D721Med (cell line): Measurements from ENCODE around the gene NUP188.

Experiments
- DNase-seq: peaks from one replicate; pipeline ENCODE4 v3.0.0; 2011; ENCODE audit warnings: low spot score; ENCODE audit not compliant: insufficient read length
- FAIRE-seq: peaks from 2 replicates; lab custom pipeline; 2011; peaks lifted over from hg19 to GRCh38; lab: Jason Lieb, UNC
- TF ChIP-seq, protein P1 (sequence below): IDR thresholded peaks from 2 replicates; pipeline ENCODE4 v1.5.1; 2012; ENCODE audit warnings: mild to moderate bottlenecking, control low read depth; ENCODE audit not compliant: insufficient read depth; ENCODE audit errors: missing control alignments

The NUP188 gene

DNA sequence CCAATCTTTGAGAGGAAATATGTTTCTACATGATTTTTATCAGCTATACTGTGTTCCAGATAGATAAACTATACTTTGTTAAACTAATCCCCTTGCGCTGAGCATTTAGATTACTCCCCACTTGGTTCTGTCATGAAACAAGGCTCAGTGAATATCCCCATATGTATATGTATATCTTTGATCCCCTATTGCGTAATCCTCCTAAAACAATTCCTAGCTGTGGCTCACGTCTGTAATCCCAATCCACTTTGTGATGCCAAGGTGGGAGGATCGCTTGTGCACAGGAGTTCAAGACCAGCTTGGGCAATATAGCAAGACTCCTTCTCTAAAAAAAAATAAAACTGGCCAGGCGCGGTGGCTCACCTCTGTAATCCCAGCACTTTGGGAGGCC, 24.0 kb upstream of the NUP188 start:
- TF ChIP-seq, protein P1, sequence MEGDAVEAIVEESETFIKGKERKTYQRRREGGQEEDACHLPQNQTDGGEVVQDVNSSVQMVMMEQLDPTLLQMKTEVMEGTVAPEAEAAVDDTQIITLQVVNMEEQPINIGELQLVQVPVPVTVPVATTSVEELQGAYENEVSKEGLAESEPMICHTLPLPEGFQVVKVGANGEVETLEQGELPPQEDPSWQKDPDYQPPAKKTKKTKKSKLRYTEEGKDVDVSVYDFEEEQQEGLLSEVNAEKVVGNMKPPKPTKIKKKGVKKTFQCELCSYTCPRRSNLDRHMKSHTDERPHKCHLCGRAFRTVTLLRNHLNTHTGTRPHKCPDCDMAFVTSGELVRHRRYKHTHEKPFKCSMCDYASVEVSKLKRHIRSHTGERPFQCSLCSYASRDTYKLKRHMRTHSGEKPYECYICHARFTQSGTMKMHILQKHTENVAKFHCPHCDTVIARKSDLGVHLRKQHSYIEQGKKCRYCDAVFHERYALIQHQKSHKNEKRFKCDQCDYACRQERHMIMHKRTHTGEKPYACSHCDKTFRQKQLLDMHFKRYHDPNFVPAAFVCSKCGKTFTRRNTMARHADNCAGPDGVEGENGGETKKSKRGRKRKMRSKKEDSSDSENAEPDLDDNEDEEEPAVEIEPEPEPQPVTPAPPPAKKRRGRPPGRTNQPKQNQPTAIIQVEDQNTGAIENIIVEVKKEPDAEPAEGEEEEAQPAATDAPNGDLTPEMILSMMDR: no peak
- no peak for FAIRE-seq
- no peak for DNase-seq

DNA sequence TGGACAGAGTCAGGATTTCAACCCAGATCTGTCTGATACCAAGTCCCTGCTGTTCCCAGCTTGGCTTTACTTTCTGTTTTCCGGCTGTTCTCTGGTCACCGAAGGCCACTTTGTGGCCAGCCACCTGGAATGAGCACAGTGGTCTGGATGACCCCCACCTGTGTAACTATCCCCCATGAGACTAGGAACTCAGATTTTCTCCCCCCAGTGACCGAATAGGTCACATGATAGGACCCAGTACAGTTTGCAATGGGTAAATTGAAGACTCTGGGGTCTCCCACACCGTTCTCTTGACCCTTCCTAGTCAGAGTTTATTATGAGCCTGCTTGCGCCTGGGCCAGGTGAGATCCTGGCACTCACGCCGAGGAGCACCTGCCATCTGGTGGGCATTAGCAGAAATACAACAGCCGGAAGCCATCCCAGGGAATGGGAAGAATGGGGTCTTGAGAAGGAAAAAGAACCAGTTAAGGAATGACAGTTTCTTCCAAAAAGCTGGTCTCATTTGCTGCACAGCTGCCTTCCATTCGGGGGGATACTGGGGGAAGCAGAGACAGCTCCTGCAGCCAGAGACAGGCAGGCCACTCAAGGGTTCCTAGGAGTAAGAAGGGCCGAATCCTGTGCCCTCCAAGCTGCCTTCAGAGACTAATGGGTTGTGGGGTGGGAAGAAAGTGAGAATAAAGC, 19.6 kb upstream of the NUP188 start:
- DNase-seq (peak; percentile 66), FAIRE-seq (no peak)
- TF ChIP-seq, protein P1: peak; percentile 94

DNA sequence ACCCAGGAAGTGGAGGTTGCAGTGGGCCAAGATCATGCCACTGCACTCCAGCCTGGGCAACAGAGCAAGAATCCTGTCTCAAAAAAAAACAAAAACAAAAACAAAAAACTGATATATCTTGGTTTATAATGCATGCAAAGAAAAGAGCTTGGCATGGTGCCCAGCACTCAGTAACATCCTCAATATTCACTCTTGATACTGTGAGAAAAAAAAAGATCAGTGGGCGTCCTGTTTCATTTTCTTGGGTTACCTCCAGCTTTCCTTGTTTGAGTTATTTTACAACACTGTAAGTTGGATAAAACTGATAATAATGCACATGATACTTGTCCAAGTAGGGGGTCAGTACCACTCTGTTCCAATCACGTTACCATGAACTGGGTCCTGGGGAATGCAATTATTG, 18.9 kb upstream of the NUP188 start:
- DNase-seq (no peak), FAIRE-seq (no peak)
- TF ChIP-seq, protein P1: no peak

DNA sequence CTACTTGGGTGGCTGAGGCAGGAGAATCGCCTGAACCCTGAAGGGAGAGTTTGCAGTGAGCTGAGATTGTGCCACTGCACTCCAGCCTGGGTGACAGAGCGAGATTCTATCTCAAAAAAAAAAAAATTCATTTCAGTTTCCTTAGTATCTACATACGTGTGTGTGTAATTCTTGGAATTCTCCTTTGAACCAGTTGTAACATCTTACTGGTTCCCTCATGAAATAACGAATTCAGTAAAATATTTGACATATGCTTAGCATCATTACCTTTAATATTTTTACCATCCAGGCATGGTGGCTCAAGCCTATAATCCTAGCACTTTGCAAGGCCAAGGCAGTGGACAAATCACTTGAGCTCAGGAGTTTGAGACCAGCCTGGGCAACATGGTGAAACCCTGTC, 17.9 kb upstream of the NUP188 start:
- FAIRE-seq (no peak), DNase-seq (no peak)
- TF ChIP-seq, protein P1: no peak

DNA sequence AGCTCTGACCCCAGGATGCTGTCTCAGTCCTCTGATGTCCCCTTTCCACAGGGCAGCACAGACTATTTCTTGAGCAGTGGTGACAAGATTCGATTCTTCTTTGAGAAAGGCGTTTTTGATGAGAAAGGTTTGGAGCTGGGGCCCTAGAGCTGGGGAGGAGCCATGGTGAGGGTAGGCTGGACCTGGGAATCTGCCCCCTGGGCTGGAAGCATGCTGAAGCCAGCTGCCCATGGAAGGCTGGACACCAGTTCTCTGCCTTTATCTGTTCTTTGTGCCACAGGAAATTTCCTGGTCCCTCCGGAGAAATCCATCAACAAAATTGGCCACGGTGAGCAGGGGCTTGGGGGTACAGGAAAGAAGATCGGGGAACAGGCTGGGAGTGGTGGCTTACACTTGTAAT, 13.8 kb upstream of the NUP188 start:
- TF ChIP-seq, protein P1: no peak
- FAIRE-seq: no peak
- no peak for DNase-seq

DNA sequence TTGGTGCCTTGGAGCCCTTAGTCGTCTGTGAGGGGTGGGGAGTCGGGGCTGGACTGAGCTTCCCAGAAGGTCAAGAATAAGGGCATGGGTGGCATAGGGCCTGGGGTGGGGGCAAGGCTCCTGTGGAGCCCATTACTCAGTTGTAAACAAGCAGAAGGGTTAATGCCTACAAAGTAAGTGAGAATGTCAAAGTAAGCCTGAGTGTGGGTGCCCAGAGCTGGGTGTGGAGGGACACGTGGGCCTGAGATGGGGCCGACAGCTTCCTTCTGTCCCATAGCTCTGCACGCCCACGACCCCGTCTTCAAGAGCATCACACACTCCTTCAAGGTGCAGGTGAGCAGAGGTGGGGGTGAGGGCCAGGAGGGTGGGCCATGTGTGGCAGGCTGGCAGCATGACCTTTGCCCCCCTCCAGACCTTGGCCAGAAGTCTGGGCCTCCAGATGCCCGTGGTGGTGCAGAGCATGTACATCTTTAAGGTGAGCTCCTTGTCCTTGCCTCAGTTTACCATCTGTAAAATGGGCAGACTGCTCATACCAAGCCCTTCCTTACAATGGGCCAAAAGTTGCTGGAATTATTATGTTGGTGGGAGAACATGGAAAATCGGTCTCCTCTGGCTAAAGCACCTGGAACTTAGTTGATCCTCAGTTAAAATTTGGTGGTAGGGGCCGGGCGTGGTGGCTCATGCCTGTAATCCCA, 11.2 kb upstream of the NUP188 start:
- FAIRE-seq (no peak), DNase-seq (no peak)
- TF ChIP-seq, protein P1: no peak

DNA sequence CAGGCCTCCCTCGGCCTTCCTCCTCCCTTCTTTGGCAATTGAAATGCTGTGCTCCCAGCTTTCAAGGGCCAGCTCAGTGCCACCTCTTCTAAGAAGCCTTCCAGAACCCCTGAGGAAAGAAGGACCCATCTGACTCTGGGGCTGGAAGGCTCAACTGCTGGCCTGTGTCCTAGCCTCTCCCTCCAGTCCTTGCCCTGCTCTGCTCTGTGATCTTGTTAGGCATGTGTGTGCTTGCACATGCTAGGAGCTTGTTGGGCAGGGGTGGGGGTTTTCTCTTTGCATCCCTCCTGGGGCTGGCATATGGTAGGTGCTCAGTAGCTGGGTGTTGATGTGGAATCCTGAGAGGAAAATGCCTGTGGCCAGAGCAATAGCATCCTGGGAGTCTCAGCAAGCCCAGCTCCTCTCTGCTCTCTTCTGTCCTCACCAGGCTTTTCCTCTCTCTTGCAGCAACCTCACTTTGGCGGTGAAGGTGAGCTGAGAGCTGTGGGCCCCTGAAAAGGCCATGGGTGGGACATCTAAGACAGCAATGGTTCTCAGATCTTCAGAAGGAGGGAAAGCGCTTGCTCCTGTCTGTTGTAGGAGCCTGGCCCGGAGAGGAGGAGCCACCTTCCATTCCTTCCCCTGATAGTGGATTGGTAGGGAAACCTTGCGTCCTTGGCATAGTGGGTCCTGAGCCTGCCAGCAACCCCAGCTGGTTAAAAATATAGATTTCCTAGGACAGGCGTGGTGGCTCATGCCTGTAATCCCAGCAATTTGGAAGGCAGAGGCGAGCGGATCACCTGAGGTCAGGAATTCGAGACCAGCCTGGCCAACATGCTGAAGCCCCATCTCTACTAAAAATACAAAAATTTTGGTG, 10.0 kb upstream of the NUP188 start:
- no peak for DNase-seq
- TF ChIP-seq, protein P1: no peak
- no peak for FAIRE-seq
